ENCODE data around the gene MAB21L4. TPM values are rescaled to one million over a fixed set of nuclear protein-coding genes. Genes with fewer than 3 reads are reported as not detected.

MAB21L4 gene
- total RNA-seq: not detected in 2 replicates

DNA sequence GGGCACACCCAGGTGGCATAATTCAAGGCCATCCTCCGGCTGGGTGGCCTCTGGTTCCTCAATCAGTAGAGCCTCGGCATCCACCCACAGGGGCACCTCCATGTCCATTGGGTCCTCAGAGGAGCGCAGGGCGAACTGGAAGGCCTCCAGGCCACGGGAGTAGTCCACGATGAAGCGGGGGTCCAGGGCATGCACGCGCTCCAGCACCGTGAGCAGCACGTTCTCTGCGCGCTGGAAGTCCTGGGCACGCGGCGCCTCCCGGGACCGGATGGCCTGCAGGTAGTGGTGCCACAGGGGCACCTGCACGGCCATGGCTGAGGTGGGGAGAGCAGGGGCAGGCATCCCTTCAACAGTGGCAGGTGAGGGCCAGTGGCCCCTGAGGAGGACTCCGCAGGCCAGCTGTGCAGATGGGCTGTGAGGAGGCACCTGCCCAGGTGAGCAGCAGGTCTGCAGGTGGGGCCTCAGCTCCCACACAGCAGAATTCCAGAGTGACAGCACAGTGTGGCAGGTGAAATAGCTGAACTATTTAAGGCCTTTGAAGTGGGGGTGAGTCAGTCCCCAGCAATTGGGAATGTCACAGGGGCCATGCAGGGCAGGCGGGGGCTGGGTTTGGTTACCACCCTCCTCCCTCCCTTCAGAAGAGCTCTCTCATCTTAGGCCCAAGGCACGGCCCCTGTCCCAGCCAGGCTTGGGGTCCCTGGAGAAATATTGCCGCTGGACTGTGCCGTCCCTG is at the start of gene MAB21L4:
TSS of gene MAB21L4 (minus strand) at position 501 of the 733 bp plus-strand sequence. CDS start at position 342, 159 bp downstream.
- no peak for DNase-seq (ENCODE audit: low read depth in 2 of 2)

DNA sequence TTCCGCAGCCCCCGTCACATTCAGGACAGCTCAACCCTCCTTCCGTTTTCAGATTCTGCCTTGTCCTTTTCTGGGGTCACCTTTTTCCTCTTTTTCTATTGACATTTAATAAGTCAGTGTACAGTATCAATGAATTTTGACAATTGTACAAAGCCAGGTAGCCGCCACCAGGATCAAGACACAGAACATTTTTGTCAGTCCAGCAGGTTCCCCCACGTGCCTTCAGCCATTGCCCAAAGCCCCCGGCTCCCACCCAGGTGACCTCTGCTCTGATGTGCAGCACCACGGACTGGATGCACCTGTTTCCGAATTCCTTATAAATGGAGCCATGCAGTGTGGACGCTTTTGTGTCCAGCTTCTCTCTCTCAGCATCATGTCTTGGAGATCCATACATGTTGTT is 40.1 kb upstream of the MAB21L4 start:
- DNase-seq (ENCODE audit: low read depth in 2 of 2): no peak

DNA sequence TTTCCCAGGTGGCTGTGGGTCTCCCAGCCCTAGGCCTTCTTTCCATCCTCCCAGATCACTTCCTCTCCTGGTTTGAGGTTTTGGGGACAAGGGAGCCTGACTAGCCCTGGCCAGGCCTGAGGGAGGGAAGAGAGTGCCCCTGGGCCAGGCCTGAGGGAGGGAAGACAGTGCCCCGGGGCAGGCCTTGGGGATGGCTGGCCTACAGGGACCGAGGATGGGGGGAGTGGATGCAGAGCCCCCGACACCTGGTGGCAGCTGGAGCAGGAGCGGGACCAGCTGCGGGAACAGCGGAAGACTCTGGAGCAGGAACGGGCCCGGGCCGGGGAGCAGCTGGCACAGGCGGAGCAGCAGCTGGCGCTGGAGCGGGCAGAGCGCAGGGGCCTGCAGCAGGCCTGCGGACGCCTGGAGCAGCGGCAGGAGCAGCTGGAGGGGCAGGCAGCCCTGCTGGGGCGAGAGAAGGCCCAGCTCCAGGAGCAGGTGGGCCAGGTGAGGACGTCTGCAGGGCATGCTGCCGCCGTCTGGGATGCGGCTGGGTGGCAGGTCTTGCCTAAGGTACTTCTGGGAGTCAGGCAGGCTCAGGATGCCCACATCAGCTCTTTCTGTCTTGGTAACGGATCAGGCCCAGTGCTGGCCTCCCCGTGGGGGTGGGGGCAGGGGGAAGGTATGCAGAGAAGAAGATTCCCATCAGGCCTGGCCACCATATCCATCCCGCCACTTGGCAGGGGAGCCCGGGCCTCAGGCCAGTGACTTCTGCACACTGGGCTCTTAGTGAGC is 39.3 kb upstream of the MAB21L4 start:
- no peak for DNase-seq (ENCODE audit: low read depth in 2 of 2)

DNA sequence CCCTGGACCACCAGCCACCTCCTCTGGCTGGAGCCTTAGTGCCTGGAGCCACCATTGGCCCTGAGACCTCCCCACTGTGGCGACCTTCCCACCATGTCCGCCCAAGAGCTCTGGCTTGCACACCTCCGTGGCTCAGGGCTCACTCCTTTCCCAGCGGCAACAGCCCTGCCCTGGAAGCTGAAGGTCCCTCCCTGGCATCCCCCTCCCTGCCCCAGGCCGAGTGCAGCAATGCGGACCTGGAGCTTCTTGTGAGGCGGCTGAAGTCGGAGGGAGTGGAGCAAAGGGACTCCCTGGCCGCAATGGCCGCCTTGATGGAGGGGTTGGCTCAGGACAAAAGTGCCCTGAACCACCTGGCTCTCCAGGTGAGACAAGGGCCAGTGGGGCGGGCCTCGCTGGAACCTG is 38.7 kb upstream of the MAB21L4 start:
- DNase-seq (ENCODE audit: low read depth in 2 of 2): no peak

DNA sequence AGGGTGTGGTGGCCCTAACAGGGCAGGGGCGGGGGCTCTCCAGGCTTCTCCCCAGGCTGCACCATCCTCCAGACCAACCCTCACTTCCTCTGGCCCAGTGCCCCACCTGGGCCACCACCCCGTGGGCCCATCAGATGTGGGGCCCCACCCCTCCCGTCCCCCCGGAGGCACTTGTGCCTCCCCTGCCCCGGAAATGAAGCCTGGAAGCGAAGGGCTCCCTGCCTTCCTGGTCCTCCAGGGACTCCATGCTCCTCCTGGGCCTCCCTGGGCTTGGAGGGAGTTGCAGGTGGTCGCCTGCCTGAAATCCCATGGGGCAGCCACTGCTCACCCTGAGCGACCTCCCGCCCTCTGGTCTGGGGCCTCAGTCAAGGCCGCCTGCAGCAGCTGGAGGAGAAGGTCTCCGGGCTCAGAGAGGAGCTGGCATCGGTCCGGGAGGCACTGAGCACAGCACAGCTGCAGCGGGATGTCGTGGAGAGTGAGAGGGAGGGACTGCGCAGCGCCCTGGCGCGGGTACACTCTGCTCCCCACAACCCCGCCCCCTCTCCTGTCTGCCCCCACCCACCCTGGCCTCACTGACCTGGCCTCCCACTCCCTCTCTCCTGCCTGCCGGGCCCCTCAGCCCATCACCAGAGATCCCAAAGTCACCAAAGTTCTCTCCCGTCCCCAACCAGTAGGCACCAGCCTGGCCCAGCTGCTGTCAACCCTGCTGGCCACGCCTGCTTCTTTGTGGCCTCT is 38.2 kb upstream of the MAB21L4 start:
- DNase-seq (ENCODE audit: low read depth in 2 of 2): no peak

DNA sequence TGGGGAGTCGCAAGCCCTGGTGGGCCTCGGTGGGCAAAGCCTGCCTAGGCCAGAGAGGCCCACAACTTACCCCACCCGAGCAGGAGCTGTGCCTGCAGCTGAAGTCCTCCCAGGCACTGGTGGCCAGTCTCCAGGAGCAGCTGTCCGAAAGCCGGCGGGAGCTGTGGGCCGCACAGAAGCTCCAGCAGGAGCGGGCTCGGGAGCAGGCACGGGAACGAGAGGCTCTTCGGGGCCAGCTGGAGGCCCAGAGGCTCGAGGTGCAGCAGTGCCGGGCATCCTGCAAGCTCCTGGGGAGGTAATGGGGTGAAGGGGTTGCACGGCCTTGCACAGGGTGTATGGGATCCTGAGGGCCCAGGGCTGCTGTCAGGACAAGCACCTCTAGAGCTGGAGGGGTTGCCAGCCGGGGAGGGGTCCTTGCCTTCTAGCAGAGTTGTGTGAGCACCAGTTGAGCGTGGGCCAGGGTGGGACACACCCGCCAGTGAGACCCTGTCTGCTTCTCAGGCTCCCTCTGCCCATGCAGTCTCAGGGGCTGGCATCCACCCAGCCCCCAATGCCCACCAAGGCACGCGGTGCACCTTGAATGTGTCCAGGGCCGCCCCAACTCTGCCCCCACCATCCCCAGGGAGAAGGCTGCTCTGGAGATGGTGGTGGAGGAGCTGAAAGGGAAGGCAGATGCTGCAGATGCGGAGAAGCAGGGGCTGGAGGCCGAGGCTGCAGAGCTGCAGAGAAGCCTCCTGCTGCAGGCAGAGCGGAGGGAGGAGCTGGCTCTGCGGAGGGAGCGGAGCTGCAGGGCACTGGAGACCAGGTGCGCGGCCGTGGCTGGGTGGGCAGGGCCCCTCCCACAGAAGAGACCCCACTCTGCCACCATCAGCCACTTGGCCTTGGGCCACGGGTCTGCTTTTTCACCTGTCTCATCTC is 37.4 kb upstream of the MAB21L4 start:
- no peak for DNase-seq (ENCODE audit: low read depth in 2 of 2)

DNA sequence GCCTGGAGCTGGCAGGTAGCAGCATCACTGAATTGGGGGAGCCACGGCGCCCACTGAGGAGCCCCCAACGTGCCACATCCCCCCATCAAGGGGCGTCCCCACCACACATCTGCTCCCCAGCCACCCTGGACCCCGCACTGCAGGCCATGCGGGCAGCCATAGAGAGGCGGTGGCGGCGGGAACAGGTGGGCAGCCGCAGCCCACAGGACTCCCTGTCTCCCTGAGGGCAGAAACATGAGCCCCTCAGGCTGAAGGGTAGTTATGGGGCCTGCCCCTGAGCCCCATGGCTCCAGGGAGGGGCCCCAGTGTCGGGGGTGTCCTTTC is 36.7 kb upstream of the MAB21L4 start:
- DNase-seq (ENCODE audit: low read depth in 2 of 2): no peak

DNA sequence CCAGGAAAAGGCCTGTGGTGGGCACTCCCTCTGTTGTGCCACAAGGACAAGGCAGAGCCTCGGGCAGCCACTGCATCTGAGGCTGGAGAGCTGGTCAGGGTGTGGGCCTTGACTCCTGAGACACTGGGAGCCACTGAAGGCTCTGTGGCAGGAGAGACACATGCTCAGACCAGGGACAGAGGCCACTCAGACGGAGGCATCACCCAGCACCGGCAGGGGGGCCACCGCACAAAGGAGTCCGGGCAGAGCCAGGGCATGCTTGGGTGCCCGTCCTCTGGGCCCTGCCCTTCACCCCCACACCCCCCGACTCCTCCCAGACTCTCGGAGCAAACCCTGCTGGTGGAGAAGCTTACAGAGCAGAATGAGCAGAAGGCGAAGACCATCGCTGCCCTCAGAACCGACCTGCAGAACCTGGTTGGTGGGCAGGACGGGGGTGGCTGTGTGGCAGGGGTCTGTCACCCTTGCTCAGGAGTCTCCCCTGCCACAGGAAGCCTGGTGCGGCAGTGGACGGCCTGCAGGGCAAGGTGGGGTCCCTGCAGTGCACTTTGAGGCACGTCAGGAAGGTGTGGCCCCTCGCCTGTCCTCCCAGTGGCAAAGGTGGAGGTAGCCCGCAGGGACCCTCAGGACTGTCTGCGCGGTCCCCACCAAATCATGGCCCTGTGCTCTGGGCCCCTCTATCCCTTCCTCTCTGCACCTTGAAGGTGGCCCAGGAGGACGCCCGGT is 36.2 kb upstream of the MAB21L4 start:
- DNase-seq (ENCODE audit: low read depth in 2 of 2): no peak

DNA sequence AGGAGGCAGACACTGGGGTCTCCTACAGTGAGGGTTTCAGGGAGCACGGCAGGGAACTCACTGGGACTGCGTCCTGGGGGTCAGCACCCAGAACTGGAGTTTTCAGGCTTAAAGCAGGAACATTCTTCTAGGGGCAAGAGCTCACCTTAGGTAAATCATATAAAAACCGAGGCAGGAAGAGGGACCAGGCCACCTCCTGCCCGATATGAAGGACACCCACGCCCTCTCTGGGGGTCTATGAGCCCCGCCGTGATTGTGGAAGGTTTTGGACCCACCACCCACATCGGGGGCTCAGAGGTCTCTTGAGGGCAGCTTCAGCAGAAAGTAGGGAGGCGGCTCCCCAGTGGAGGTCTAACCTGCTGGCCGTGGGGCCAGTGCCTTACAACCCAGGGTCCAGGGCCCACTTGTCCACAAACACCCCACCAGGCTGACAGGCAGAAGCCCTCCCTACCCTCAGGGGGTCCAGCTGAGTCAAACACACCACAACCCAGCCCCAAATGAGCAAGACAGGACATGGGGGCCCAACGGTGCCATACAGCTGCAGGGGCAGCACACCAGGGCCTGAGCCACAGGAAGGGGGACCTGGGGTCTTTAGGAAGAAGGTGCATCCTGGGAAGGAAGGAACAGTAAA is 35.5 kb upstream of the MAB21L4 start:
- DNase-seq (ENCODE audit: low read depth in 2 of 2): no peak

DNA sequence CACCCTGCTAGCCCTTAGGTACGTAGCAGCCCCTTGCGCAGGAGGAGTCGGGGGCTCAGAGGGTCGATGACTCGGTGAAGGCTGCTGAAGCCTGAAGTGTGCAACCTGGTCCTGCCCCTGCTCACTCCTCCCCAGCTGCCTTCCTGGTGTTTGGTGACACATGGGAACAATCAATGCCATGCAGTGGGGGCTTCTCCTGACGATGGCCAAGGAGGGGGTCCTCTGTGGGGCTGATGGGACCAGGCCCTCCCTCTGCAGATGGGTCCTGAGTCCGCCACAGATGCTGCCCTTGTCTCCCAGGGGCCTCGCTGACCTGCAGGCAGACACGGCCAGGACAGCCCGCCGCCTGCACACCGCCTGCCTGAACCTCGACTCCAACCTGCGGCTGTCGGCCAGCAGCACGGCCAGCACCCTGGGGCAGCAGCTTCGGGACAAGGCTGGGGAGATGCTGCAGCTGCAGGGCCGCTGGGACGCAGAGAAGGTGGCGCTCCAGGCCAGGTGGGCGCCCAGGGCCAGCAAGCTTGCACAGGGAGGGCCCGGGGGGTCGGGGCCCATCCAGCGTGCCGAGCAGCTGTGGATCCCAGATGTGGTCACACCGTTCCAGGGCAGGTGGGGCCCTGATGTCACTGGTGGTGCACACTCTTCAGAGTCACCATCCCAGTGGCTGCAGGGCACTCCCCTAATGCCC is 34.8 kb upstream of the MAB21L4 start:
- DNase-seq (ENCODE audit: low read depth in 2 of 2): no peak

DNA sequence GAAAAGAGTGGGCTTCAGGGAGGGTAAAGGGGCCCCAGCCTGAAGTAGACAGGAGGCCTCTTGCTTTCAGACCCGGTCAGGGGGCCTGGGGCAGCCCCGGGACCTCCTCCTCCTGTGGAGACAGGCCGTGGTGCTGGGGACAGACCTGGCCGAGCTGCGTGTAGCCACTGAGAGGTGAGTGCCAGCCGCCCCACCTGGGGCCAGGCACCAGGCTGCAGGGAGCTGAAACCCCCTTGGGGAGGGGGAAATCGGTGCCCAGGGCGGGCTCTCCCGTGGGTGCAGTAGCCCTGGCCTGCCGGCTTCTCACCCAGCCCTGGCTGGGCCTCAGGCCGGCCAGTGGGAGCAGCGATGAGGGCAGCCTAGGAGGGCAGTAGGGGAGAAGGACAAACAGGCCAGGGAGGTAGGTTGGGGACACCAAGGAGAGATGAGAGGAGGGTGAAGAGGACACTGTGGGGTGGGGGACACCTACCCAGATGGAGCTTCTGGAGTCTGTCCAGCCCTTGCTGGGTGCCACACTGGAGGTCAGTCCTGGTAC is 34.2 kb upstream of the MAB21L4 start:
- DNase-seq (ENCODE audit: low read depth in 2 of 2): no peak

DNA sequence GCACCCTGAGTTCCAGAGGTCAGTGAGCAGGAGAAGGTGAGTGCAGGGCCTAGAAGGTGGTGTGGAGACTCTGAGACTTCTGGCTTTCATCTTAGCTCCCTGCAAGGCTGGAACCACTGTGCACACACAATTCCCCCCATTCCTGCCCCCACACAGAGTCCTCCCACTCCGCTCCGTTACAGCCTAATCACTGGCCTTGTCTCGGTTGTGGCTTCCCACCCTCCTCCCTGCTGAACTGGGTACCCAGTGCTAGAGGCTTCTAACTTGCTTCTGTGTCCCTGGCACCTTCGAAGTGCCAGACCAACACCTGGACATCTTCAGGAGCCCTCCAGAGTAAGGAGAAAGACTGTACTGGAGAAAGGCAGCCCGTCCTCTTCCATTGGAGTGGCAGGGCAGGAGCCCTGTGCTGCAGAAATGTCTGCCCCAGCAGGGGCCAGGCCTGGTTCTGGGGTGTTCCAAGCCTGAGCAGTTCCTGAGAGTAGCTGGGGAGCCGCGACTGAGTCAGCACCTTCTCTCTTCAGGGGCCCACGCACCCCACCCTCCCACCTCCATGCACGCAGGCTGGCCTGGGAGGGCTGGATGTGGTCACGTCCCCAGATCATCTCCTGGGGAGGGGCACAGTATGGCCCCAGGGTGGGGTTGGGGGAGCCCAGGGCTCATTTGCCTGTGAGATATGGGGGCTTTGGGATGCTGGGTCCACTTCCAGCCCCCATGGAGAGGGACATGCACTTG is 33.6 kb upstream of the MAB21L4 start:
- DNase-seq (ENCODE audit: low read depth in 2 of 2): no peak

DNA sequence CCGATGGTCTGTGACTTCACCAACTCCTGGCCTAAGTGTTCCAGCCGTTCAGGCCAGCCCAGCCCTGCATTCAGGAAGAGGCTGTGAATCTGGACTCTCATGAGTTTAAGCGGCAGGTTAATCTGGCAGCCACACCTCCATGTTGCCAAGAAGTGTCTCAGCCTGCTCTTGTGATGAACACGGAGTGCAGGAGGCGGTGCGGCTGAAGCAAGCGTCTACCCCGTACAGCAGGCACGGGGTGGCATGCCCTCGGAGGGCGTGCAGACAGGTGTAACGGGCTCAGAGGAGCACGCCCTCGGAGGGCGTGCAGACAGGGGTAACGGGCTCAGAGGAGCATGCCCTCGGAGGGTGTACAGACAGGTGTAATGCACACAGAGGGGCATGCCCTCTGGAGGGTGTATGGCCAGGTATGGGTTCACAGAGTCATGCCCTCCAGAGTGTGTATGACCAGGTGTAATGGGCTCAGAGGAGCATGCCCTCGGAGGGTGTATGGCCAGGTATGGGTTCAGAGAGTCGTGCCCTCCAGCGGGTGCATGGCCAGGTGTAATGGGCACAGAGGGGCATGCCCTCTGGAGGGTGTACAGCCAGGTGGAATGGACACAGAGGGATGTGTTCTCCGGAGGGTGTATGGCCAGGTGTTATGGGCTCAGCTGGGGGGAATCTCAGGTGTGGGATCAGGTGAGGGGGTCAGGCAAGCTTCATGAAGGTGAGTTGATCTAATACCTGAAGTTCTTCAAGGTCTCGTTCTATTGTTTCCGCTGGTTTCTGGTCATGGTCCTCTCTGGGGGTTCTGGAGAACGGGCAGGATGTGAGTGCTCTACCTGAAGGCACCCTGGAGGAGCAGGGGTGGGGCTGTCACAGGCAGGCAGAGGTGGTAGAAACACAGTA is 32.8 kb upstream of the MAB21L4 start:
- DNase-seq (ENCODE audit: low read depth in 2 of 2): no peak

DNA sequence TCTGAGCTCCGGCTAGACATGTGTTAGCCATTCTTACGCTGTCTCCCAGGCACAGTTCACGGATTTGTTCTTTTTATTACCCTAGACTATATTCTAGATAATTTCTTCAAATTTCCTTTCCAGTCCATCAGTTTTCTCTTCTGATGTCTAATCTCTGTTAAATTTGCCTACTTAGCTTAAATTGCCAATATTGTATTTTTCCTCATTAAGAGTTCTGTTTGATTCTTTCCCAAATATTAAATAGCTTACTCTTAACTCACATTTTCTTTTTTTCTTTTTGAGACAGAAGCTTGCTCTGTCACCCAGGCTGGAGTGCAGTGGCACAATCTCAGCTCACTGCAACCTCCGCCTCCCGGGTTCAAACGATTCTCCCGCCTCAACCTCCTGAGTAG is 31.4 kb upstream of the MAB21L4 start:
- no peak for DNase-seq (ENCODE audit: low read depth in 2 of 2)

DNA sequence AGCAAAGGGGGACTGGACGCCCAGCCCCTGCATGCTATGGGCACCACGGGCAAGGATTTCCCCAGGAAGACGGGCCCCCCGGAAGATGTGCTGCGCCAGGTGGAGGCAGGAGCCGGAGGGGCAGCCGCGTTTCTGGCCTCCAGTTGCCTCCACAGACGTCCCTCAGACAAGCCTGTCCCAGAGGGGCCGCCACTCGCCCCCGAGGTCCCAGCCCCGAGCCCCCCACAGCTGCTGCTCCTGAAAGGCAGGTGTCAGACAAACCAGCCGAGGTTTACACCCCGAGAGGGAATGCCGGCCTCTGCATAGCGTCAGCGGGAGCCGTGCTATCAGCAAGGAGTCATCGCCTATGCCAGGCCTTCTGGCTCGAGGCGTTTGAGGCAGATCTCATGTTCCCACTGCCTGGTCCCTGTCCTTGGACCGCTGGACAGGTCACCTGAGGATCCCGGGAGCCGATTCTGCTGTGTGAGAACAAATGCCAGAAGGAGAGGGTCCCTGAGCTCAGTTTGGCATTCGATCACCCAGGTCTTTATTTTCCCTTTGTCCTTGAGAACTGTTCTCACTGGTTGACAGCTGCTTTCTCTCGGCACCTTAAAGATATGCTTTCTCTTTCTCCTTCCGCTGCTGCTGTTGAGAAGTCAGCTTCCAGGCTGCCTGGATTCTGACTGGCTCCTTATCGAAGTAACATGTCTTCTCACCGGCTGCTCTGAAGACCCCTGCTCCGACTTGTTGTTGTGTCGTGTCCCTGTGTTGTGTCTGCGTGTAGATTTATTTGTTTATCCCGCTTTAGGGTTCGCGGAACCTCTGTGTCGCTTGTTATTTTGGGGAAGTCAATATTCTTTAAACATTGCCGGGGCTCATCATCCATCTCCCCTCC is 30.8 kb upstream of the MAB21L4 start:
- DNase-seq (ENCODE audit: low read depth in 2 of 2): no peak

All from dermis microvascular lymphatic vessel endothelial cell (primary cell).